Endothelial cell of umbilical vein (primary cell): Measurements from ENCODE around the gene MB. TPM values are rescaled to one million over a fixed set of nuclear protein-coding genes. Genes with fewer than 3 reads are reported as not detected.

Experiments used
- BruUV-seq: library from RNA; stranded (reverse); fragments of 400-500 nt; replicated peaks from 2 replicates; lab custom pipeline; 2021; lab: Mats Ljungman, UMichigan
- CTCF ChIA-PET: fragments of 300-600, 350-600 bp; sonication (Branson Sonifier 250); formaldehyde crosslinking; loops from one replicate; lab custom pipeline; 2021; ENCODE audit warnings: antibody characterized with exemption, inconsistent platforms; lab: Charles Lee
- POLR2A ChIA-PET: fragments of 300-600, 350-600 bp; sonication (Branson Sonifier 250); formaldehyde crosslinking; loops from one replicate; lab custom pipeline; 2021; ENCODE audit warnings: antibody characterized with exemption, inconsistent platforms; lab: Charles Lee
- DNase-seq: peaks from one replicate; pipeline ENCODE4 v3.0.0-alpha.2; 2011; ENCODE audit warnings: low read depth, low spot score
- FAIRE-seq: peaks from 2 replicates; lab custom pipeline; 2011; peaks lifted over from hg19 to GRCh38; lab: Jason Lieb, UNC
- H2AFZ ChIP-seq: 2 replicates; pipeline ENCODE4 v1.6.0; 2012; ENCODE audit warnings: low read depth, low read length, control low read depth, inconsistent platforms
- H3K27ac ChIP-seq: 2 replicates; pipeline ENCODE4 v1.5.1; 2011; ENCODE audit warnings: low read depth, mild to moderate bottlenecking, control low read depth, low read length, moderate library complexity; ENCODE audit not compliant: insufficient read depth
- H3K27me3 ChIP-seq, 2 experiments: 2 replicates each; pipeline versions ENCODE4 v1.6.0 to v1.6.1; 2011; ENCODE audit warnings: low read length in 2 of 2, mixed read lengths in 1 of 2; ENCODE audit not compliant: control insufficient read depth in 2 of 2, insufficient read depth in 2 of 2
- H3K36me3 ChIP-seq, 2 experiments: 2 replicates in 1 of 2; 3 replicates in 1 of 2; pipeline ENCODE4 v1.5.1; 2011; ENCODE audit warnings: low read length in 2 of 2, mild to moderate bottlenecking in 1 of 2, moderate library complexity in 1 of 2; ENCODE audit not compliant: control insufficient read depth in 2 of 2, insufficient read depth in 2 of 2; ENCODE audit errors: extremely low read depth in 1 of 2
- H3K4me1 ChIP-seq: 3 replicates; pipeline ENCODE4 v1.5.1; 2011; ENCODE audit warnings: mild to moderate bottlenecking, low read length; ENCODE audit not compliant: control insufficient read depth, insufficient read depth; ENCODE audit errors: extremely low read depth
- H3K4me2 ChIP-seq: 2 replicates; pipeline ENCODE4 v1.6.1; 2011; ENCODE audit warnings: low read length, control low read depth, mixed read lengths; ENCODE audit not compliant: insufficient read depth
- H3K4me3 ChIP-seq, 3 experiments: fragments of 200-600 bp in 1 of 3; sonication (generic), shearing (Covaris generic) in 1 of 3; replicated peaks in 1 of 3; 2 replicates each; pipeline ENCODE4 v1.5.1; 2011 to 2016; ENCODE audit warnings: control low read depth in 3 of 3, low read length in 3 of 3, mild to moderate bottlenecking in 2 of 3, inconsistent platforms in 1 of 3, low read depth in 1 of 3, moderate library complexity in 1 of 3; ENCODE audit not compliant: insufficient read depth in 1 of 3
- H3K79me2 ChIP-seq: 2 replicates; pipeline ENCODE4 v1.6.0; 2012; ENCODE audit warnings: low read length, inconsistent platforms; ENCODE audit not compliant: control insufficient read depth, insufficient read depth
- H3K9ac ChIP-seq: replicated peaks from 2 replicates; pipeline ENCODE3; 2011; ENCODE audit warnings: low read length, control low read depth; ENCODE audit not compliant: insufficient read depth; ENCODE audit errors: extremely low read depth
- H3K9me1 ChIP-seq: replicated peaks from 3 replicates; pipeline ENCODE4 v1.6.0; 2011; ENCODE audit warnings: mild to moderate bottlenecking, low read length; ENCODE audit not compliant: control insufficient read depth, insufficient read depth; ENCODE audit errors: extremely low read depth
- H3K9me3 ChIP-seq: replicated peaks from 2 replicates; pipeline ENCODE4 v1.5.1; 2012; ENCODE audit warnings: low read length, inconsistent platforms; ENCODE audit not compliant: control insufficient read depth, insufficient read depth
- H4K20me1 ChIP-seq: replicated peaks from 2 replicates; pipeline ENCODE3; 2011; ENCODE audit warnings: mild to moderate bottlenecking, low read length; ENCODE audit not compliant: control insufficient read depth, insufficient read depth; ENCODE audit errors: extremely low read depth
- FOS ChIP-seq: IDR thresholded peaks from 2 replicates; pipeline ENCODE4 v1.6.1; 2011; ENCODE audit warnings: mild to moderate bottlenecking, low read length, moderate library complexity, borderline replicate concordance; ENCODE audit not compliant: insufficient read depth
- JUN ChIP-seq: IDR thresholded peaks from 2 replicates; pipeline ENCODE4 v1.6.1; 2011; ENCODE audit warnings: borderline replicate concordance, low read depth; ENCODE audit not compliant: insufficient read length, insufficient read depth
- MAX ChIP-seq: IDR thresholded peaks from 2 replicates; pipeline ENCODE4 v1.6.1; 2011; ENCODE audit not compliant: insufficient read depth, insufficient read length
- POLR2AphosphoS5 ChIP-seq: IDR thresholded peaks from 2 replicates; pipeline ENCODE4 v1.6.1; 2012; ENCODE audit warnings: low read depth, mild to moderate bottlenecking, control low read depth, low read length, moderate library complexity; ENCODE audit not compliant: insufficient read depth
- dilution Hi-C: fragments of 300-500 bp; cut with MboI; formaldehyde crosslinking; loops from one replicate; pipeline ENCODE4 v1.15.0; 2019; ENCODE audit warnings: low sequenced_read_pairs; ENCODE audit not compliant: extremely low pct_ligation_motif_present
- intact Hi-C: fragments of 100-400 bp; cut with micrococcal nuclease; formaldehyde crosslinking; loops from one replicate; pipeline ENCODE4 v1.10.0; 2022
- polyA plus RNA-seq, 4 experiments: library from polyadenylated mRNA; depleted of rRNA in 3 of 4; stranded (reverse) in 3 of 4; unstranded in 1 of 4; fragments of >200 nt; gene quantifications; 2 replicates each; pipeline versions ENCODE4 v1.2.1 to v1.2.3, GENCODE V29; 2011 to 2012; ENCODE audit warnings: missing spikeins in 1 of 4
- total RNA-seq: library from RNA; stranded (reverse); gene quantifications from 2 replicates; pipeline ENCODE4 v1.2.3, GENCODE V29; 2021
- TF ChIP-seq, protein P1 (sequence below), 2 donors: IDR thresholded peaks; 1 replicate in 1 of 2; 2 replicates in 1 of 2; pipeline ENCODE4 v1.5.1; 2011; ENCODE audit warnings: low read length in 2 of 2, mild to moderate bottlenecking in 2 of 2, moderate library complexity in 2 of 2, control low read depth in 1 of 2, inconsistent platforms in 1 of 2, low read depth in 1 of 2; ENCODE audit not compliant: insufficient read depth in 1 of 2; ENCODE audit errors: extremely low read depth in 1 of 2

MB gene
- total and polyA plus RNA-seq, 2 donors (not counting 3 experiments of a cell fraction or from before 2014, with no cell fraction given): not detected

DNA sequence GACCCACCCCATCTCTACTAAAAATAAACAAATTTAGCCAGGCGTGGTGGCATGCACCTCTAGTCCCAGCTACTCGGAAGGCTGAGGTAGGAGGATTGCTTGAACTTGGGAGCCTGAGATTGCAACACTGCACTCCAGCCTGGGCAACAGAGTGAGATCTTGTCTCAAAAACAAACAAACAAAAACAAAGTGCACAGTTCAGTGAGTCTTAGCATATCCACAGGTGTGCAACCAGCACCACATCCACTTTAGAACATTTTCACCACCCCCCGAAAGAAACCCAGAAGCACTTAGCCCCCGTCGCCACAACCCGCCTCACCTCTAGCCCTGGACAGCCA is 27.4 kb downstream of the MB start:
- Histone ChIP-seq H3K27ac (no peak overlapping the region), H3K79me2 (no peaks in the 10 kb centered on the region), H3K4me3 (no peak overlapping the region), H3K36me3 (no peaks in the 10 kb centered on the region), H3K4me1 (no peaks in the 10 kb centered on the region), H3K4me2 (no peak overlapping the region), H3K9ac (no peak overlapping the region), H2AFZ (no peak overlapping the region), H4K20me1 (no peaks in the 10 kb centered on the region), H3K9me1 (no peaks in the 10 kb centered on the region), H3K9me3 (no peaks in the 10 kb centered on the region), H3K27me3 (peaks cover 0 to 2% of the 10 kb centered on the region in 2 experiments)
- TF ChIP-seq MAX (no peak), FOS (no peak), POLR2AphosphoS5 (no peak), JUN (no peak)
- TF ChIP-seq, protein P1, sequence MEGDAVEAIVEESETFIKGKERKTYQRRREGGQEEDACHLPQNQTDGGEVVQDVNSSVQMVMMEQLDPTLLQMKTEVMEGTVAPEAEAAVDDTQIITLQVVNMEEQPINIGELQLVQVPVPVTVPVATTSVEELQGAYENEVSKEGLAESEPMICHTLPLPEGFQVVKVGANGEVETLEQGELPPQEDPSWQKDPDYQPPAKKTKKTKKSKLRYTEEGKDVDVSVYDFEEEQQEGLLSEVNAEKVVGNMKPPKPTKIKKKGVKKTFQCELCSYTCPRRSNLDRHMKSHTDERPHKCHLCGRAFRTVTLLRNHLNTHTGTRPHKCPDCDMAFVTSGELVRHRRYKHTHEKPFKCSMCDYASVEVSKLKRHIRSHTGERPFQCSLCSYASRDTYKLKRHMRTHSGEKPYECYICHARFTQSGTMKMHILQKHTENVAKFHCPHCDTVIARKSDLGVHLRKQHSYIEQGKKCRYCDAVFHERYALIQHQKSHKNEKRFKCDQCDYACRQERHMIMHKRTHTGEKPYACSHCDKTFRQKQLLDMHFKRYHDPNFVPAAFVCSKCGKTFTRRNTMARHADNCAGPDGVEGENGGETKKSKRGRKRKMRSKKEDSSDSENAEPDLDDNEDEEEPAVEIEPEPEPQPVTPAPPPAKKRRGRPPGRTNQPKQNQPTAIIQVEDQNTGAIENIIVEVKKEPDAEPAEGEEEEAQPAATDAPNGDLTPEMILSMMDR (IDR thresholded peaks at IDR 0.05; ENCODE audit: extremely low read depth in 1 of 2, insufficient read depth in 1 of 2, low read depth in 1 of 2, low read length in 2 of 2): no peak
- intact Hi-C loops: no loop called here
- ChIA-PET POLR2A (no interaction called here), CTCF (interaction anchor here (1.9 kb wide), 1 partner anchor 159 kb away, joined by 6 read pairs; no protein-coding TSS in a partner anchor)
- BruUV-seq: no TSS peak
- dilution Hi-C loops: no loop called here
- no peak for DNase-seq
- FAIRE-seq: no peak
